HG02970 (cell line): Measurements from ENCODE around the gene NENF.
"Not testable (repeated sequence)": the region's sequence is repeated elsewhere in the genome, so short reads cannot be mapped to it uniquely, and the experiment has no call there.

Source experiments
- ATAC-seq: cut with Tn5 transposase; IDR thresholded peaks from one replicate; pipeline ENCODE4 v1.9.1; 2021; ENCODE audit warnings: mild to moderate bottlenecking, moderate library complexity, moderate number of reproducible peaks; ENCODE audit not compliant: unreplicated experiment, low FRiP score

NENF gene

GRCh38 chr1:212432661-212433576, at the start of gene NENF:
Gene NENF, plus strand, starts transcription at chr1:212432920. Its CDS starts 24 bp downstream, at chr1:212432944.
- ATAC-seq = peak; percentile 90

DNA sequence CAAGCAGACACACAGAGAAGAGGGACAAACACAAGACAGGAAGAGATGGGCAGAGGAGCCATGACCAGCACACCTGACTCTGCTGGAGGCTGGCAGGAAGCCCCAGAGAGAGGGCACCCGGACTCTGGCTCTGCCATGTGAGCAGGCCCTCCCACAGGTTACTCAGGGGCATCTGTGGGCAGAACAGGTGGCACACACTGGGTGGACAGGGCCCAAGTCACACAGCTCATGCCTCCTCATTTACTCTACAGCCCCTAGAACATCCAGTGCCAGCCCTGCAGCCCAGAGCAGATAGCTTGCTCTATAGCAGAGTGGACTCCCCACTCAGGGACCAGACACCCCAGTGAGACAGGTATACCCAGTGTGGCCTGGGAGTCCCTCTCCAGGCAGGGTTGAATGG, 46.7 kb upstream of the NENF start:
- ATAC-seq = no peak

DNA sequence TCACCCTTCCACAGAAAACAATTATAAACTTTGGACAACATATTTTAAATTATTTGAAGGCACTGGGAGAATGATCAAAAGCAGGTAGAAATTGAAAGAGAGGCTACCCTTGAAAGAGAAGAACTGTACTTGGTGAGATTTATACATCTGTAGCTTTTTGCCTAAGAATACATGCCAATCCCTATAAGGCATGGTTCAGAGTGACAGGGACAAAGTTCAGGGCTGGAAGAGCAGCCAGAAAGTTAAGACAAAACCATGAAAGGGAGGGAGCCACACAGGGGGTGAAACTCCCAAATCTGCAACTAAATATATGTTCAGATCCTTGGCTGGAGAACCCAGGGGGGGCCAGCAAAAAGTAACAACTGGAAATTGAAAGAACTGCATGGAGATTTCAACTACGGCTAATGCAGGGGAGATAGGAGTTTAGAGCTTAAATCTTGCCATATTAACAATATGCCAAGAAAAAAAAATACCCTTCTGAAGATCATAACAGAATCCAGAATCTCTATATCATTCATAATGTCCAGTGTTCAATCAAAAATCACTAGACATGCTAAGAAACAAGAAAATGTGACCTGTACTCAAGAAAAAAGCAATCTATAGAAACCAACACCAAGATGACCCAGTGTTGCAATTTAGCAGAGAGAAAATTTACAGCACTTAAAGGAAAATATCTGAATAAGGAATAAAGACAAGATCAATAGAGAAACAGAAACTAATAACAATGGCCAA, 43.6 kb upstream of the NENF start:
- no peak for ATAC-seq

- ATAC-seq = not testable (repeated sequence)
Measured at GRCh38 chr1:212395678-212396437, 36.9 kb upstream of the NENF start.

DNA sequence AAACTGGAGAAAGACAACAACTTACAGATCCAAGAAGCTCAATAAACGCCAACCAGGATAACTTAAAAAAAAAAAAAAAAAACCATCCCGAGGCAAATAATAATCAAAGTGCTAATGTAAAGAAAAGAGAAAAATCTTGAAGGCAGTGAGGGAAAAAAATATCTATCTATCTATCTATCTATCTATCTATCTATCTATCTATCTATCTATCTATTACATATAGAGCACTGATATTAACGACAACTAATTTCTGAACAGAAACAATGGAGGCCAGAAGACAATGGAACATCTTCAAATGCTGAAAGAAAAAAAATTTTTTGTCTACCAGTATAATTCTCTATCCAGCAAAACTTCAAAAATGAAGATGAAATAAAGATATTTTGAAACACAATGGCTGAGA, 36.1 kb upstream of the NENF start:
- ATAC-seq = no peak

GRCh38 chr1:212397171-212397570, 35.5 kb upstream of the NENF start:
- ATAC-seq = no peak

GRCh38 chr1:212401042-212401441, 31.7 kb upstream of the NENF start:
- no peak for ATAC-seq

DNA sequence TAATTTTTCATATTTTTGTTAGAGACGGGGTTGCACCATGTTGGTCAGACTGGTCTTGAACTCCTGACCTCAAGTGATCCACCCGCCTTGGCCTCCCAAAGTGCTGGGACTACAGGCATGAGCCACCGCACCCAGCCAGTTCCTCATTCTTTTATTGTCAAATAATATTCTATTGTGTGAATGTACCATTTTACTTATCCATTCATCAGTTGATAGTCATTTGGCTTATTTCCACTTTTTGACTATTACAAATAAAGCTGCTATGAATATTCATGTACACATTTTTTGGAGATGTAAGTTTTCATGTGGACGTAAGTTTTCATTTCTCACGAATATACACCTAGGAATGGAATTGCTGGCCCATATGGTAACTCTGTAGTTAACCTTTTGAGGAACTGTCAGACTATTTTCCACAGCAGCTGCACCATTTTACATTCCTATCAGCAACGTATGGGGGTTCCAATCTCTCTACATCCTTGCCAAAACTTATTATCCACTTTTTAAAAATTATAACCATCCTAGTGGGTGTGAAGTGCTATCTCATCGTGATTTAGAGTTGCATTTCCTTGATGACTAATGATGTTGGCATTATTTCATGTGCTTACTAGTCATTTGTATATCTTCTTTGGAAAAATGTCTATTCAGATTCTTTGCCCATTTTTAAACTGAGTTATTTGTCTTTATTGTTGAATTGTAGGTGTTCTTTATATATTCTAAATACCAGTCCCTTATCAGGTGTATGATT, 30.7 kb upstream of the NENF start:
- no peak for ATAC-seq

GRCh38 chr1:212402666-212403321, 29.9 kb upstream of the NENF start:
- no peak for ATAC-seq

DNA sequence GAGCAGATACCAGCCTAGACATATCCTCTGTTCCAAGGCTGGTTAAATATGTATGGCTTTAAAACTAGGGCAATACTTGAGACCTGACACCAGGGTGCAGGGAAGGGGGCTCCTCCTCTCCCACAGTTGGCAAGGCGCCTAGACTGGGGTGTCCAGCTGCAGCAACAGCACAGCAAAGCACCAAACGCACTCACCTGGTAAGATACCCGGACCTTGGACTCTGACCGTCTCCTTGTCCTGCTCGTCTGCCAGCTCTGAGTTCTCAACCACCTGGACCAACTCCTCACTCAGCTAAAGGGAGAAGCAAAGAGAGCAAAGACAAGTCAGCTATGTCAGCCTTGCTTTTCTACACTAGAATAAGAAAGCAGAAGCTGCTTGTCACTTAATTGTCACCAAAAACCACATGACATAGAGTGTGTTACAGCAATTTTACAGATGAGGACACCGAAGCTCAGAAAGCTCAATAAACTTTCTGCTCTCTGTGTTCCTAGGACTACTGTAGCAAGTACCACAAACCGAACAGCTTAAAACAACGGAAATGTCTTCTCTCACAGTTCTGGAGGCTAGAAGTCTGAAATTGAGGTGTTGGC, 22.4 kb upstream of the NENF start:
- no peak for ATAC-seq

DNA sequence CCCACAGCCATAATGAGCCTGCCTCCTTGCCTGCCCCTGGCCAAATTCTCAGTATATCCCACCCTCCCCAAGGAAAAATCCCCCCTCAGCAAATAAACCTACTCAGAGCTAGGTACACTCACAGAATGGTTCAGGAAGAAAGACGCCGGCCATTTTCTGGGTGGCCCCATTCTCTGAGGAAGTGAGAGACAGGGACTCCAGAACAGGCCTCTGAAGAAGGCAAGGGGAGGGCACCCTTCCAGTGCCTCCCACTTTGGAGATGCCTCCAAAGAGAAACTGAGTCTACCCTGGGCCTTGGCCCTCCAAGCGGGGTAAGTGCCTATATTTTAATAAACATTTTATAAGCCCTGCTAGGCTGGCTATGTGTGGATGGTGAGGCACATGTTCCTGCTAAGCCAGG, 20.3 kb upstream of the NENF start:
- no peak for ATAC-seq

- ATAC-seq = no peak
Measured at GRCh38 chr1:212413902-212414327, 18.8 kb upstream of the NENF start.

DNA sequence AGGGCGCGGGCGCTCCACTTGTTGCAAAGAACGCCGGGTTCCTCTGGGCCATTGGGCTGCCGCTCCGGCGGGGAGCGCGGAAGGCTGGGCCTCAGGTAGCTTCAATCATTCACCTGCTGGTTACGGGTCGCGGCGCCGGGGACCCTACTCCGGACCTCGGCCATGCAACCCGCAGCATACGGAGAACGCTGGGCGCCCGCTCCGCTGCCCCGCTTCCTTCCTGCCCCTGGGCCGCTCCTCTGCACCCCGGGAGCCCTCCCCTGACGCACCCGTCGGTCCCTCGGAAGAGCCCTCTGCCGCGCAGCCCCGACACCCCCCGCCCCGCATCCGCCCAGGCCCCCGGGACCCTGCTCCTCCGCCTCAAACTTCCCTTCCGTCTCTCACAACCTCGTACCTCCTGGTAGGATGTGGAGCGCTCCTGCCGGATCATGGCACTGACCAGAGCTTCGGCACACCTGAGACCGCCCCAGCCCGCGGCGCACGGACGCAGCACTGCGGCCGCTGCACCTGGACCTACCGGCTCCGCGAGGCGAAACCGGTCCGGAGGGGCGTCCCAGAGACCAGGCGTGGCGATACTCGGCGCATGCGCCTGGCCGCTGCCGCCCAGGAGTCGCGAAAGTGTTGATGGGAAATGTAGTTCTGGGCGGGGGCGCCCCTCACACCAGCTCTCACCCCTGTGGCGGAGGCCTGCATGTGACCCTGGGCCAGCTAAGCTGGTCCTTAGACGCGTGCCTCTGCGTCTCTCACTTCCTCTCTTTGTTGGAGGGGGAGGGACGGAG, 18.2 kb upstream of the NENF start, which contains the start of gene PACC1:
PACC1 (minus strand) TSS at position 559 of the 779 bp plus-strand sequence; CDS start at position 430, 129 bp downstream.
- ATAC-seq = peak; percentile 95

DNA sequence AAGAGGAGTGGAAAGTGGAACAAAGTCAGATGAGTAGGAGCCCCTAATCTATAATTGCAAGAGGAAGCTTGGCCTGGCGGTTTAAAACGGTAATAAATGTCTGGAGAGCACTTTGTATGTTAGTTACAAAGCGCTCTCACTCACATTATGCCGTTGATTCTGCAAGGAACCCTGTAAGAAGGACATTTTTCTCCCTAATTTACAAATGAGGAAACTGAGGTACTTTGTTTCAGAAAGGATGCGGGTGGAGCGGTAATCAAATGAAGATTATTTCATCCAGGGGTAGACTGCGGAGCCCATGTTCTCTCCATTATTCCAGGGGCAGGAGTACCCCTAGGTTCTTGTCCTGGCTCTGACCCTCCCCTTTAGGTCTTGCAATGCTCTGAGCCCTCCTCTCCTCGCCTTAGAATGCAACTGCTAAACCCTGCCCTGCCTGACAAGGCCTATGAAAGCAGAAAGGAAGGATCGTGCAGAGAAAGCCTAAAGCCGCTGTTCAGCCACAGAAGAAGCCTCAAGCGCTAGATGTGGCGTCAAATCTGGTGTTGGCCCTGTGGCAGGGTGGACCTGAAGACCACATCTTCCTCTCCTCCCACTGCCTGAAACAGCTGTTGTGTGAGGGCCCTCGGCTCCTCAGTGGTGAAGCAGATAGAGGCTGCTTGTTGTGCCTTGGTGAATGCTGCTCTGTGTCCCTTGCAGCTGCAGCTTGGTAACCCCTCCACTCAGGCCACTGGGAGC, 17.4 kb upstream of the NENF start:
- no peak for ATAC-seq

GRCh38 chr1:212421165-212421564, 11.6 kb upstream of the NENF start:
- no peak for ATAC-seq

GRCh38 chr1:212423879-212424278, 8.8 kb upstream of the NENF start:
- no peak for ATAC-seq

- ATAC-seq = no peak
Measured at GRCh38 chr1:212428496-212428895, 4.2 kb upstream of the NENF start.

DNA sequence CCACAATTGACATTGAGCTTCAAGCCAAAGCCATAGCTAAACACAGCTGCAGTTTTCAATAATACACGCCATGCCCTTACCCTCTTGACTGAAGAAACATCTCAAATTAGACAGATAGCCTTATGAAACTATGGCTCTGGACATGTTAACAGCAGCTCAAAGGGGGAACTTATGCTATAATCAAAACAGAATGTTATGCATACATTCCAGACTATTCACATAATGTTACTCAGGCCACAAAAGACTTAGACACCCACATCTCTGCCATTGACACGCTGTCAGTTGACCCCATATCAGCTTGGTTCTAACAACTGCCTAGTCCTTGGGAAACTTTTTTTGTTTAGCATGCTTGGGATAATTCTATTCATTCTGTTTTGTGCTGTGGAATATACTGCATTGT, 2.3 kb upstream of the NENF start:
- no peak for ATAC-seq
